Mammary epithelial cell (primary cell): ENCODE data around the gene FMO5.

ENCODE experiments used
- CTCF ChIP-seq, 2 donors: IDR thresholded peaks in 1 of 2; conservative IDR thresholded peaks in 1 of 2; 2 replicates each; pipeline ENCODE4 v1.5.1; 2011 to 2012; ENCODE audit warnings: inconsistent platforms in 2 of 2, low read length in 2 of 2, mild to moderate bottlenecking in 2 of 2, control low read depth in 1 of 2, low read depth in 1 of 2; ENCODE audit not compliant: insufficient read depth in 1 of 2; ENCODE audit errors: extremely low read depth in 1 of 2
- EZH2 ChIP-seq: IDR thresholded peaks from 2 replicates; pipeline ENCODE4 v1.6.1; 2012; ENCODE audit warnings: low read length, inconsistent platforms, borderline replicate concordance

DNA sequence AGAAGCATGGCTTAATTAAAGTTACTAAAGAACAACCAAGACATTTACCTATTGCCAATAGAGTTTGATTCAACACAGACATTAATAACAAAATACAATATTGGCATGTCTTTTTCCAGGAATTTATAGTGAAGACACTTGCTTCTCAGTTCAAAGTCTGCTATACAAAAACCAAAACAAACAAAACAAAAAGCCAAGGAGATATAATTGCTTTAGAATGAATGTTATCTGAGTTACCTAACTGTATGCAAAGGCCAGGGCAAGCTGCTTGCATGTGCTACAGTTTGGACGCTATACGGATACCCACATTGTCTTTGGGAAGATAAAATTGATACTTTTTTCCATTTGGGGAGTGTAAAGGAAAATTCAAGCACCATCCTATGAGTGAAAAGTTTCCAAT, 13.6 kb downstream of the FMO5 start:
- TF ChIP-seq CTCF (conservative IDR thresholded peaks at IDR 0.05 in 1 of 2, IDR thresholded peaks at IDR 0.05 in 1 of 2; ENCODE audit: extremely low read depth in 1 of 2, insufficient read depth in 1 of 2, low read depth in 1 of 2, low read length in 2 of 2): no peak
- no peak for TF ChIP-seq EZH2
